GM18861 (cell line): ENCODE data around the gene CDC23.
"Not testable (repeated sequence)": the region's sequence is repeated elsewhere in the genome, so short reads cannot be mapped to it uniquely, and the experiment has no call there.

Experiments
- ATAC-seq: cut with Tn5 transposase; IDR thresholded peaks from one replicate; pipeline ENCODE4 v1.9.1; 2021; ENCODE audit not compliant: unreplicated experiment

CDC23 gene

GRCh38 chr5:138223532-138223931 is 10.4 kb upstream of the CDC23 start:
- no peak for ATAC-seq

GRCh38 chr5:138216799-138217198 is 3.7 kb upstream of the CDC23 start:
- no peak for ATAC-seq

- no peak for ATAC-seq
Measured at GRCh38 chr5:138212828-138213160, 329 bp downstream of the CDC23 start.

- ATAC-seq = no peak
Measured at GRCh38 chr5:138210985-138211384, 2.1 kb downstream of the CDC23 start.

GRCh38 chr5:138193859-138194258 is 19.3 kb downstream of the CDC23 start:
- not testable (repeated sequence) for ATAC-seq

- ATAC-seq = no peak
Measured at GRCh38 chr5:138192826-138193225, 20.3 kb downstream of the CDC23 start.

- ATAC-seq = no peak
Measured at GRCh38 chr5:138188626-138189025, 24.5 kb downstream of the CDC23 start.

- ATAC-seq = peak; percentile 71
Measured at GRCh38 chr5:138186002-138186447, 27.1 kb downstream of the CDC23 start.

- no peak for ATAC-seq
Measured at GRCh38 chr5:138182808-138183207, 30.3 kb downstream of the CDC23 start.

GRCh38 chr5:138180841-138181240 is 32.3 kb downstream of the CDC23 start:
- no peak for ATAC-seq

- no peak for ATAC-seq
Measured at GRCh38 chr5:138180183-138180782, 32.8 kb downstream of the CDC23 start.

- ATAC-seq = no peak
Measured at GRCh38 chr5:138179277-138179857, 33.8 kb downstream of the CDC23 start.

- peak; percentile 79 for ATAC-seq
Measured at GRCh38 chr5:138178516-138179276, 34.4 kb downstream of the CDC23 start, which contains the start of the genes BRD8 and KIF20A. Gene BRD8 (minus strand): TSS chr5:138178630. CDS start chr5:138178614, 16 bp downstream. Gene KIF20A (plus strand): TSS chr5:138179112. CDS start chr5:138179681, 569 bp downstream.

GRCh38 chr5:138177941-138178515 is 35.1 kb downstream of the CDC23 start:
- no peak for ATAC-seq

- no peak for ATAC-seq
Measured at GRCh38 chr5:138170299-138170698, 42.8 kb downstream of the CDC23 start.

- ATAC-seq = no peak
Measured at GRCh38 chr5:138169124-138169523, 44.0 kb downstream of the CDC23 start.

- ATAC-seq = no peak
Measured at GRCh38 chr5:138163721-138164120, 49.4 kb downstream of the CDC23 start.

- no peak for ATAC-seq
Measured at GRCh38 chr5:138160706-138161105, 52.4 kb downstream of the CDC23 start.

GRCh38 chr5:138159666-138160065 is 53.5 kb downstream of the CDC23 start:
- no peak for ATAC-seq

GRCh38 chr5:138157626-138158025 is 55.5 kb downstream of the CDC23 start:
- ATAC-seq = no peak

- not testable (repeated sequence) for ATAC-seq
Measured at GRCh38 chr5:138155977-138156376, 57.1 kb downstream of the CDC23 start.

- no peak for ATAC-seq
Measured at GRCh38 chr5:138149530-138149929, 63.6 kb downstream of the CDC23 start.
